Pulmonary artery endothelial cell (primary cell): ENCODE measurements around the gene HSF2. TPM values are rescaled to one million over a fixed set of nuclear protein-coding genes. Genes with fewer than 3 reads are reported as not detected.

Experiments
- DNase-seq: peaks from one replicate; pipeline ENCODE4 v3.0.0-alpha.2; 2011; ENCODE audit warnings: low read depth, low spot score
- total RNA-seq: library from RNA; depleted of rRNA; stranded (reverse); fragments of >200 nt; gene quantifications from 2 replicates; pipeline ENCODE4 v1.2.3, GENCODE V29; 2014

HSF2 gene
- 19.0 and 20.2 TPM in 2 replicates for total RNA-seq

- peak; percentile 95 for DNase-seq
Observed at GRCh38 chr6:122399348-122400120, at the start of gene HSF2. TSS of gene HSF2 (plus strand) at chr6:122399652. CDS start at chr6:122399738, 86 bp downstream.

- no peak for DNase-seq
Observed at GRCh38 chr6:122352981-122353664, 46.3 kb upstream of the HSF2 start.

GRCh38 chr6:122360809-122361208 is 38.6 kb upstream of the HSF2 start:
- no peak for DNase-seq

- no peak for DNase-seq
Observed at GRCh38 chr6:122361314-122361979, 38.0 kb upstream of the HSF2 start.

- no peak for DNase-seq
Observed at GRCh38 chr6:122363769-122364483, 35.5 kb upstream of the HSF2 start.

GRCh38 chr6:122365775-122366403 is 33.6 kb upstream of the HSF2 start:
- DNase-seq: no peak

GRCh38 chr6:122367171-122367570 is 32.3 kb upstream of the HSF2 start:
- no peak for DNase-seq

- DNase-seq: no peak
Observed at GRCh38 chr6:122369536-122369935, 29.9 kb upstream of the HSF2 start.

GRCh38 chr6:122372647-122373046 is 26.8 kb upstream of the HSF2 start:
- no peak for DNase-seq

- no peak for DNase-seq
Observed at GRCh38 chr6:122374307-122374706, 25.1 kb upstream of the HSF2 start.

- DNase-seq: no peak
Observed at GRCh38 chr6:122376246-122376645, 23.2 kb upstream of the HSF2 start.

- DNase-seq: peak; percentile 29
Observed at GRCh38 chr6:122381494-122382265, 17.8 kb upstream of the HSF2 start.

- DNase-seq: no peak
Observed at GRCh38 chr6:122385857-122386612, 13.4 kb upstream of the HSF2 start.

GRCh38 chr6:122388945-122389344 is 10.5 kb upstream of the HSF2 start:
- DNase-seq: no peak

GRCh38 chr6:122389704-122390372 is 9.6 kb upstream of the HSF2 start:
- no peak for DNase-seq

- no peak for DNase-seq
Observed at GRCh38 chr6:122392564-122393350, 6.7 kb upstream of the HSF2 start.

GRCh38 chr6:122393351-122393896 is 6.0 kb upstream of the HSF2 start:
- no peak for DNase-seq

- no peak for DNase-seq
Observed at GRCh38 chr6:122394016-122394415, 5.4 kb upstream of the HSF2 start.
